ENCODE measurements around the gene CYBA. TPM values are rescaled to one million over a fixed set of nuclear protein-coding genes. Genes with fewer than 3 reads are reported as not detected.
A peak's percentile ranks its signal among the peaks of the same experiment; 100 is the strongest.

The CYBA gene
- 13.4 to 55.1 TPM (median 51.7 TPM) in 3 replicates for total RNA-seq
- long read RNA-seq, transcript CYBA-201 (6 exons, 797 nt), result major isoform, 61 of 62 reads
- long read RNA-seq, partial matches to known transcripts, result 1 of 62 reads
- long read RNA-seq, other reads (novel, unspliced or antisense), result 0 of 62 reads

- no peak for TF ChIP-seq CTCF (IDR thresholded peaks at IDR 0.05)
These were observed at the start of gene CYBA for GRCh38 chr16:88650749-88651275. Gene CYBA (minus strand): TSS chr16:88651053. CDS start chr16:88651013, 40 bp downstream.

GRCh38 chr16:88700322-88700635, 49.4 kb upstream of the CYBA start:
- H3K4me1 Mint-ChIP-seq (ENCODE audit: low read depth), result peaks cover 26% of the 10 kb centered on the region
- H3K27me3 Mint-ChIP-seq (ENCODE audit: low read depth), result no peaks in the 10 kb centered on the region
- no peaks in the 10 kb centered on the region for H3K9me3 Mint-ChIP-seq (ENCODE audit: low read depth)
- TF ChIP-seq CTCF (IDR thresholded peaks at IDR 0.05), result no peak
- DNase-seq (ENCODE audit: low spot score), result no peak
- H3K27ac Mint-ChIP-seq (ENCODE audit: unreplicated experiment), result no peak overlapping the region
- peaks cover 6% of the 10 kb centered on the region for H3K36me3 Mint-ChIP-seq (ENCODE audit: low read depth)
- no peak overlapping the region for H3K4me3 Mint-ChIP-seq (ENCODE audit: unreplicated experiment)

More at GRCh38 chr16:88650749-88651275, at the start of gene CYBA:
- H3K27ac Mint-ChIP-seq (ENCODE audit: unreplicated experiment), result peak within 1 kb of the TSS; percentile 49
- peaks cover 6% of the 10 kb centered on the region for H3K36me3 Mint-ChIP-seq (ENCODE audit: low read depth)
- H3K4me3 Mint-ChIP-seq (ENCODE audit: unreplicated experiment), result peak within 1 kb of the TSS; percentile 66
- H3K27me3 Mint-ChIP-seq (ENCODE audit: low read depth), result no peaks in the 10 kb centered on the region
- DNase-seq (ENCODE audit: low spot score), result peak; percentile 94
- no peaks in the 10 kb centered on the region for H3K9me3 Mint-ChIP-seq (ENCODE audit: low read depth)
- peaks cover 15% of the 10 kb centered on the region for H3K4me1 Mint-ChIP-seq (ENCODE audit: low read depth)

- Mint-ChIP-seq H3K4me1 (ENCODE audit: low read depth) (peaks cover 20% of the 10 kb centered on the region), H3K36me3 (ENCODE audit: low read depth) (peaks cover 6% of the 10 kb centered on the region), H3K27ac (ENCODE audit: unreplicated experiment) (no peak overlapping the region), H3K4me3 (ENCODE audit: unreplicated experiment) (no peak overlapping the region), H3K9me3 (ENCODE audit: low read depth) (no peaks in the 10 kb centered on the region), H3K27me3 (ENCODE audit: low read depth) (no peaks in the 10 kb centered on the region)
- DNase-seq (ENCODE audit: low spot score), result no peak
- TF ChIP-seq CTCF (IDR thresholded peaks at IDR 0.05), result no peak
These were observed 48.3 kb upstream of the CYBA start for GRCh38 chr16:88699180-88699579.

GRCh38 chr16:88698646-88699045, 47.8 kb upstream of the CYBA start:
- Mint-ChIP-seq H3K9me3 (ENCODE audit: low read depth) (no peaks in the 10 kb centered on the region), H3K27me3 (ENCODE audit: low read depth) (no peaks in the 10 kb centered on the region), H3K4me1 (ENCODE audit: low read depth) (peaks cover 15% of the 10 kb centered on the region), H3K4me3 (ENCODE audit: unreplicated experiment) (no peak overlapping the region), H3K36me3 (ENCODE audit: low read depth) (peaks cover 6% of the 10 kb centered on the region), H3K27ac (ENCODE audit: unreplicated experiment) (no peak overlapping the region)
- no peak for TF ChIP-seq CTCF (IDR thresholded peaks at IDR 0.05)
- no peak for DNase-seq (ENCODE audit: low spot score)

- Mint-ChIP-seq H3K4me3 (ENCODE audit: unreplicated experiment) (no peak overlapping the region), H3K27ac (ENCODE audit: unreplicated experiment) (peak overlapping the region; percentile 59), H3K4me1 (ENCODE audit: low read depth) (peaks cover 10% of the 10 kb centered on the region), H3K9me3 (ENCODE audit: low read depth) (no peaks in the 10 kb centered on the region), H3K36me3 (ENCODE audit: low read depth) (peaks cover 6% of the 10 kb centered on the region), H3K27me3 (ENCODE audit: low read depth) (no peaks in the 10 kb centered on the region)
- no peak for DNase-seq (ENCODE audit: low spot score)
- TF ChIP-seq CTCF (IDR thresholded peaks at IDR 0.05), result peak; percentile 56
These were observed 47.2 kb upstream of the CYBA start for GRCh38 chr16:88697831-88698615.

Data from chondrocyte (in vitro differentiated cells).